ENCODE measurements around the gene CD47.

GRCh38 chr3:108088697-108089096 is 2.1 kb downstream of the CD47 start:
- TF ChIP-seq CTCF (IDR thresholded peaks at IDR 0.05 in 2 of 3, conservative IDR thresholded peaks at IDR 0.05 in 1 of 3; ENCODE audit: control insufficient read depth in 2 of 3, extremely low read depth in 1 of 3, insufficient read depth in 1 of 3, low read depth in 3 of 3, low read length in 3 of 3) (no peak), ESRRA (IDR thresholded peaks at IDR 0.05; ENCODE audit: low read length) (no peak)
